ENCODE measurements around the gene ZFP36L2. TPM values are rescaled to one million over a fixed set of nuclear protein-coding genes. Genes with fewer than 3 reads are reported as not detected.

Gene ZFP36L2
- total and polyA plus RNA-seq, 9 donors, result 115 to 369 (median 232) TPM

- H3K27ac ChIP-seq, result no peak overlapping the region
- WGBS, 3 donors, result 87 to 90% (median 88%) methylated on average over 4 of the region's 4 CpGs
Measured at GRCh38 chr2:43270930-43271615, 44.7 kb upstream of the ZFP36L2 start.

DNA sequence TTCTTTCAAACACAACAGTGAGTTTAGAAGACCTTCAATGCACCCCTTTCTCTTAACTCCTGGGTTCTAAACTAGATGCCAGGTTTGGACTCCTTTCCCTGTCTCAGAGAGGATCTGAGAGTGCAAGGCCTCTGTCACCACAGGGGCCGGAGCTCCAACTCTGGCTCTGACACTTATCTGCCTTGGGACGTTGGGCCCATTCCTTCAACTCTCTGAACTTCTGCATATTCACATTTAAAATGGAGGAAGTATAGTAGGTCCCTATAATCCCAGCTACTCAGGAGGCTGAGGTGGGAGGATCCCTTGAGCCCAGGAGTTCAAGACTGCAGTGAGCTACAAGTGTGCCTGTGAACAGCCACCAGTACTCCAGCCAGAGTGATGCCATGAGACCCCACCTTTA lies 44.1 kb upstream of the ZFP36L2 start:
- no peak for DNase-seq
- H3K9me3 ChIP-seq, result no peaks in the 10 kb centered on the region
- no peak overlapping the region for H3K4me3 ChIP-seq
- H3K36me3 ChIP-seq, result no peaks in the 10 kb centered on the region
- H3K27ac ChIP-seq, result peak overlapping the region; percentile 46 to 92
- intact Hi-C loops (cut with DNase I), result no loop called here
- no peaks in the 10 kb centered on the region for H3K27me3 ChIP-seq
- 92 to 96% (median 94%) methylated on average over 2 of the region's 2 CpGs for WGBS, 3 donors
- peaks cover 25% of the 10 kb centered on the region for H3K4me1 ChIP-seq (ENCODE audit: insufficient read depth)
- no peak for TF ChIP-seq CTCF (IDR thresholded peaks at IDR 0.05)

More at GRCh38 chr2:43270930-43271615, 44.7 kb upstream of the ZFP36L2 start:
- H3K36me3 ChIP-seq, result no peaks in the 10 kb centered on the region
- H3K27me3 ChIP-seq, result no peaks in the 10 kb centered on the region
- intact Hi-C loops (cut with DNase I), result no loop called here
- H3K4me3 ChIP-seq, result no peak overlapping the region
- H3K9me3 ChIP-seq, result no peaks in the 10 kb centered on the region
- no peak for DNase-seq
- no peak for TF ChIP-seq POLR2A (IDR thresholded peaks at IDR 0.05)
- TF ChIP-seq EP300 (IDR thresholded peaks at IDR 0.05), result no peak
- no peak for TF ChIP-seq CTCF (IDR thresholded peaks at IDR 0.05)
- peaks cover 28% of the 10 kb centered on the region for H3K4me1 ChIP-seq (ENCODE audit: insufficient read depth)

GRCh38 chr2:43269706-43270105 lies 43.3 kb upstream of the ZFP36L2 start:
- Histone ChIP-seq H3K27ac (peak overlapping the region; percentile 46 to 92), H3K4me1 (ENCODE audit: insufficient read depth) (peaks cover 27% of the 10 kb centered on the region), H3K9me3 (no peaks in the 10 kb centered on the region), H3K27me3 (no peaks in the 10 kb centered on the region), H3K36me3 (no peaks in the 10 kb centered on the region), H3K4me3 (no peak overlapping the region)
- WGBS, 3 donors, result 2 to 12% (median 7%) methylated on average over 3 of the region's 3 CpGs
- TF ChIP-seq POLR2A (IDR thresholded peaks at IDR 0.05) (no peak), CTCF (IDR thresholded peaks at IDR 0.05) (no peak), EP300 (IDR thresholded peaks at IDR 0.05) (no peak)
- intact Hi-C loops (cut with DNase I), result loop anchor here in 1 of 4 donors (10.0 kb wide), 1 partner anchor 65 kb away; no protein-coding TSS in a partner anchor
- DNase-seq, result peak; percentile 50 to 81 (median 74)

DNA sequence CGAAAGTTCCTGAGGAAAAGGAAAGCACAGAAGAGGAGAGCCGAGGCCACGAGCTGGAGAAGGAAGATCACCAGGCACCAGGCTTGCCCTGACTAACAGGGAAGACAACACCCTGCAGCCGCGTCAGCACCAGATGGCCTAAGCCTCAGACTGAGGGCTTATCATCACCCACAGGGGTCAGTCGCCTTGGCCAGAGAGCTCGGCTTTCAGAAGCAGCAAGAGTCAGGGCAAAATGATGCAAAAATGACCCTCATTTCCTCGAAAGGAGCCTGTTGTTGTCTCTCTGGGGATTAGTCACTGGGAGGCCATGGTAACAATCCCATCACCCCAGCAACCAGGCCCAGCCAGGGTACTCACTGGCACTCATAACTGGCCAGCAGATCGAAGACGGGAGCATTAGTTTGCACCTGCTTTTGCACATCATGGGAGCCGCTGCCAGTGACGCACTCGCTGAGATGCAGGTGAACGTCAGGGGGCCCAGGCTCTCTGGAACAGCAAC lies 42.7 kb upstream of the ZFP36L2 start:
- H3K4me1 ChIP-seq (ENCODE audit: insufficient read depth), result peaks cover 28% of the 10 kb centered on the region
- intact Hi-C loops (cut with DNase I), result loop anchor here in 1 of 4 donors (10.0 kb wide), 1 partner anchor 66 kb away; no protein-coding TSS in a partner anchor
- TF ChIP-seq CTCF (IDR thresholded peaks at IDR 0.05), result no peak
- peak; percentile 81 for TF ChIP-seq EP300 (IDR thresholded peaks at IDR 0.05)
- no peaks in the 10 kb centered on the region for H3K9me3 ChIP-seq
- peak; percentile 86 to 96 (median 92) for DNase-seq
- WGBS, 3 donors, result 24 to 33% (median 30%) methylated on average over 14 of the region's 14 CpGs
- no peak overlapping the region for H3K4me3 ChIP-seq
- H3K27me3 ChIP-seq, result no peaks in the 10 kb centered on the region
- H3K27ac ChIP-seq, result peak overlapping the region; percentile 86 to 92
- no peaks in the 10 kb centered on the region for H3K36me3 ChIP-seq
